GM23338 (cell line): Measurements from ENCODE around the gene LIN7C. TPM values are rescaled to one million over a fixed set of nuclear protein-coding genes. Genes with fewer than 3 reads are reported as not detected.

Source experiments
- ATAC-seq: fragments of 200-7000 bp; cut with Tn5 transposase; 3 replicates; pipeline ENCODE4 v1.9.1; 2020
- DNase-seq: peaks from one replicate; pipeline ENCODE4 v3.0.0-alpha.2; 2015; ENCODE audit warnings: low spot score
- H2AFZ ChIP-seq: fragments of 200-600 bp; sonication (generic); 2 replicates; pipeline ENCODE4 v1.8.0; 2016; ENCODE audit warnings: antibody characterized with exemption, mild to moderate bottlenecking, moderate library complexity
- H3F3A ChIP-seq: fragments of 200-600 bp; sonication (generic); replicated peaks from 2 replicates; pipeline ENCODE4 v1.8.0; 2017; ENCODE audit warnings: antibody characterized with exemption, mixed run types, low read depth
- H3K27ac ChIP-seq: fragments of 200-600 bp; sonication (generic); 2 replicates; pipeline ENCODE4 v1.6.1; 2016; ENCODE audit warnings: low read depth
- H3K27me3 ChIP-seq: fragments of 200-600 bp; sonication (generic); 2 replicates; pipeline ENCODE4 v1.8.0; 2016; ENCODE audit warnings: mild to moderate bottlenecking, mixed run types, moderate library complexity; ENCODE audit not compliant: insufficient read depth
- H3K36me3 ChIP-seq: fragments of 200-600 bp; sonication (generic); 2 replicates; pipeline ENCODE4 v1.8.0; 2016; ENCODE audit warnings: mild to moderate bottlenecking; ENCODE audit not compliant: insufficient read depth
- H3K4me1 ChIP-seq: fragments of 200-600 bp; sonication (generic); 2 replicates; pipeline ENCODE4 v1.8.0; 2016; ENCODE audit warnings: mild to moderate bottlenecking, moderate library complexity; ENCODE audit not compliant: insufficient read depth
- H3K4me2 ChIP-seq: fragments of 200-600 bp; sonication (generic); 2 replicates; pipeline ENCODE4 v1.7.1; 2017; ENCODE audit warnings: mixed run types
- H3K4me3 ChIP-seq: fragments of 200-600 bp; sonication (generic); 2 replicates; pipeline ENCODE4 v1.6.1; 2016; ENCODE audit warnings: mixed run types
- H3K79me2 ChIP-seq: fragments of 200-600 bp; sonication (generic); replicated peaks from 2 replicates; pipeline ENCODE4 v1.8.0; 2017; ENCODE audit warnings: mild to moderate bottlenecking; ENCODE audit not compliant: insufficient read depth
- H3K9me2 ChIP-seq: fragments of 200-600 bp; sonication (generic); 2 replicates; pipeline ENCODE4 v1.8.0; 2017; ENCODE audit not compliant: insufficient read depth
- H4K20me1 ChIP-seq: fragments of 200-600 bp; sonication (generic); replicated peaks from 2 replicates; pipeline ENCODE4 v1.8.0; 2017; ENCODE audit warnings: mild to moderate bottlenecking; ENCODE audit not compliant: insufficient read depth
- H3K27ac Mint-ChIP-seq: 2 replicates; pipeline ENCODE4 v1.8.0; 2020; ENCODE audit warnings: inconsistent platforms, mild to moderate bottlenecking, moderate library complexity, mixed read lengths
- H3K27me3 Mint-ChIP-seq: 3 replicates; pipeline ENCODE4 v1.8.0; 2022; ENCODE audit warnings: low read depth, mild to moderate bottlenecking, moderate library complexity, mixed read lengths, inconsistent platforms; ENCODE audit not compliant: insufficient read depth, poor library complexity
- H3K36me3 Mint-ChIP-seq: 3 replicates; pipeline ENCODE4 v1.8.0; 2021; ENCODE audit warnings: low read depth, mild to moderate bottlenecking, inconsistent platforms, moderate library complexity, mixed read lengths
- H3K4me1 Mint-ChIP-seq: 3 replicates; pipeline ENCODE4 v1.8.0; 2020; ENCODE audit warnings: mild to moderate bottlenecking, inconsistent platforms, mixed read lengths
- H3K4me3 Mint-ChIP-seq: 3 replicates; pipeline ENCODE4 v1.8.0; 2021; ENCODE audit warnings: moderate library complexity, mild to moderate bottlenecking, inconsistent platforms, mixed read lengths
- H3K9me3 Mint-ChIP-seq: 3 replicates; pipeline ENCODE4 v1.8.0; 2020; ENCODE audit warnings: moderate library complexity, mild to moderate bottlenecking, inconsistent platforms, mixed read lengths
- CREB1 ChIP-seq: fragments of 250-450 bp; sonication (Bioruptor Pico); IDR thresholded peaks from 2 replicates; pipeline ENCODE4 v1.5.0; 2020; ENCODE audit warnings: low read depth, mild to moderate bottlenecking, moderate library complexity
- EZH2 ChIP-seq: fragments of 200-600 bp; sonication (generic); IDR thresholded peaks from one replicate; pipeline ENCODE4 v1.8.0; 2017; ENCODE audit warnings: antibody characterized with exemption, mild to moderate bottlenecking, low read depth; ENCODE audit not compliant: unreplicated experiment
- JUNB ChIP-seq: IDR thresholded peaks from one replicate; pipeline ENCODE4 v1.6.1; 2016; ENCODE audit warnings: antibody characterized with exemption; ENCODE audit not compliant: unreplicated experiment
- NANOG ChIP-seq: IDR thresholded peaks from 2 replicates; pipeline ENCODE4 v1.6.1; 2016; ENCODE audit warnings: antibody characterized with exemption, borderline replicate concordance
- POLR2AphosphoS5 ChIP-seq: IDR thresholded peaks from 2 replicates; pipeline ENCODE4 v1.6.1; 2016; ENCODE audit warnings: antibody characterized with exemption, low read depth
- STAT1 ChIP-seq: IDR thresholded peaks from one replicate; pipeline ENCODE4 v1.6.1; 2016; ENCODE audit warnings: antibody characterized with exemption; ENCODE audit not compliant: unreplicated experiment
- ZNF114 ChIP-seq: fragments of 250-450 bp; sonication (Bioruptor Pico); IDR thresholded peaks from 2 replicates; pipeline ENCODE4 v1.5.0; 2020; ENCODE audit warnings: mild to moderate bottlenecking, moderate library complexity
- ZNF331 ChIP-seq: fragments of 250-450 bp; sonication (Bioruptor Pico); IDR thresholded peaks from 2 replicates; pipeline ENCODE4 v1.5.0; 2020; ENCODE audit warnings: low read depth, mild to moderate bottlenecking, moderate library complexity
- polyA plus RNA-seq: library from polyadenylated mRNA; unstranded; fragments of >200 nt; fragmentation: Nextera tagmentation; extraction: Ambion mirVana; gene quantifications from 2 replicates; pipeline ENCODE4 v1.2.1, GENCODE V29; 2016
- total RNA-seq: library from RNA; depleted of rRNA; stranded (reverse); fragments of >200 nt; shearing (Covaris generic); gene quantifications from 2 replicates; pipeline ENCODE4 v1.2.3, GENCODE V29; 2014
- TF ChIP-seq, protein P1 (sequence below), 2 experiments: fragments of 200-600 bp in 1 of 2; sonication (generic) in 1 of 2; conservative IDR thresholded peaks; 2 replicates each; pipeline versions ENCODE4 v1.5.1 to v1.6.1; 2016 to 2017; ENCODE audit warnings: antibody characterized with exemption in 2 of 2, low read depth in 2 of 2, mild to moderate bottlenecking in 2 of 2, moderate library complexity in 1 of 2
- TF ChIP-seq, protein P2 (sequence below): fragments of 250-450 bp; sonication (Bioruptor Pico); IDR thresholded peaks from 2 replicates; pipeline ENCODE4 v1.5.0; 2020; ENCODE audit warnings: mild to moderate bottlenecking, moderate library complexity
- TF ChIP-seq, protein P3 (sequence below): IDR thresholded peaks from one replicate; pipeline ENCODE4 v1.6.1; 2018; ENCODE audit warnings: antibody characterized with exemption; ENCODE audit not compliant: unreplicated experiment
- TF ChIP-seq, protein P4 (sequence below): IDR thresholded peaks from 2 replicates; pipeline ENCODE4 v1.6.1; 2016; ENCODE audit warnings: antibody characterized with exemption

Gene LIN7C
- total and polyA plus RNA-seq, 2 experiments from 2014 or later: 22.5 to 61.0 TPM

DNA sequence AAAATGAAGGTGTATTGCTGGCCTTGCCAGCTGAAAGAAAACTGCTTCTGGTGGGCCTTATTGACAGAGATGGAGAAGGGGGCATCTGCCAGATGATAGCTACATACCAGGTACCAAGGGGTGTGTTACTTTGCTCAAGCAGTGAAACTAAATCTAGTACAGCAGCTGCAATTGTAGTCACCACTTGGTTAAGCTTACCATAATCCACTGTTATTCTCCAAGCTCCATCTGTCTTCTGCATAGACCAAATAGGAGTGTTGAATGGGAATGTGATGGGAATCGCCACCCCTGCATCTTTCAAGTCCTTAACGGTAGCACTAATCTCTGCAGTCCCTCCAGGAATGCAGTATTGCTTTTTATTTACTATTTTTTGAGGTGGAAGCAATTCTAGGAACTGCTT, 45.8 kb upstream of the LIN7C start:
- Histone ChIP-seq H3K36me3 (no peaks in the 10 kb centered on the region), H3K4me1 (no peaks in the 10 kb centered on the region), H3K4me2 (no peak overlapping the region), H3F3A (no peaks in the 10 kb centered on the region), H3K9me2 (peaks cover 46% of the 10 kb centered on the region), H3K27ac (no peak overlapping the region), H3K27me3 (no peaks in the 10 kb centered on the region), H3K79me2 (no peaks in the 10 kb centered on the region), H4K20me1 (no peaks in the 10 kb centered on the region), H3K4me3 (no peak overlapping the region), H2AFZ (no peak overlapping the region)
- H3K9me3 Mint-ChIP-seq: no peaks in the 10 kb centered on the region
- TF ChIP-seq, protein P1, sequence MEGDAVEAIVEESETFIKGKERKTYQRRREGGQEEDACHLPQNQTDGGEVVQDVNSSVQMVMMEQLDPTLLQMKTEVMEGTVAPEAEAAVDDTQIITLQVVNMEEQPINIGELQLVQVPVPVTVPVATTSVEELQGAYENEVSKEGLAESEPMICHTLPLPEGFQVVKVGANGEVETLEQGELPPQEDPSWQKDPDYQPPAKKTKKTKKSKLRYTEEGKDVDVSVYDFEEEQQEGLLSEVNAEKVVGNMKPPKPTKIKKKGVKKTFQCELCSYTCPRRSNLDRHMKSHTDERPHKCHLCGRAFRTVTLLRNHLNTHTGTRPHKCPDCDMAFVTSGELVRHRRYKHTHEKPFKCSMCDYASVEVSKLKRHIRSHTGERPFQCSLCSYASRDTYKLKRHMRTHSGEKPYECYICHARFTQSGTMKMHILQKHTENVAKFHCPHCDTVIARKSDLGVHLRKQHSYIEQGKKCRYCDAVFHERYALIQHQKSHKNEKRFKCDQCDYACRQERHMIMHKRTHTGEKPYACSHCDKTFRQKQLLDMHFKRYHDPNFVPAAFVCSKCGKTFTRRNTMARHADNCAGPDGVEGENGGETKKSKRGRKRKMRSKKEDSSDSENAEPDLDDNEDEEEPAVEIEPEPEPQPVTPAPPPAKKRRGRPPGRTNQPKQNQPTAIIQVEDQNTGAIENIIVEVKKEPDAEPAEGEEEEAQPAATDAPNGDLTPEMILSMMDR (conservative IDR thresholded peaks at IDR 0.05; ENCODE audit: low read depth in 2 of 2): no peak
- TF ChIP-seq EZH2 (no peak), POLR2AphosphoS5 (no peak), JUNB (no peak), ZNF331 (CRISPR knock-in tag) (no peak), NANOG (no peak), STAT1 (no peak), CREB1 (CRISPR knock-in tag) (no peak), ZNF114 (CRISPR knock-in tag) (no peak)
- TF ChIP-seq, protein P2, sequence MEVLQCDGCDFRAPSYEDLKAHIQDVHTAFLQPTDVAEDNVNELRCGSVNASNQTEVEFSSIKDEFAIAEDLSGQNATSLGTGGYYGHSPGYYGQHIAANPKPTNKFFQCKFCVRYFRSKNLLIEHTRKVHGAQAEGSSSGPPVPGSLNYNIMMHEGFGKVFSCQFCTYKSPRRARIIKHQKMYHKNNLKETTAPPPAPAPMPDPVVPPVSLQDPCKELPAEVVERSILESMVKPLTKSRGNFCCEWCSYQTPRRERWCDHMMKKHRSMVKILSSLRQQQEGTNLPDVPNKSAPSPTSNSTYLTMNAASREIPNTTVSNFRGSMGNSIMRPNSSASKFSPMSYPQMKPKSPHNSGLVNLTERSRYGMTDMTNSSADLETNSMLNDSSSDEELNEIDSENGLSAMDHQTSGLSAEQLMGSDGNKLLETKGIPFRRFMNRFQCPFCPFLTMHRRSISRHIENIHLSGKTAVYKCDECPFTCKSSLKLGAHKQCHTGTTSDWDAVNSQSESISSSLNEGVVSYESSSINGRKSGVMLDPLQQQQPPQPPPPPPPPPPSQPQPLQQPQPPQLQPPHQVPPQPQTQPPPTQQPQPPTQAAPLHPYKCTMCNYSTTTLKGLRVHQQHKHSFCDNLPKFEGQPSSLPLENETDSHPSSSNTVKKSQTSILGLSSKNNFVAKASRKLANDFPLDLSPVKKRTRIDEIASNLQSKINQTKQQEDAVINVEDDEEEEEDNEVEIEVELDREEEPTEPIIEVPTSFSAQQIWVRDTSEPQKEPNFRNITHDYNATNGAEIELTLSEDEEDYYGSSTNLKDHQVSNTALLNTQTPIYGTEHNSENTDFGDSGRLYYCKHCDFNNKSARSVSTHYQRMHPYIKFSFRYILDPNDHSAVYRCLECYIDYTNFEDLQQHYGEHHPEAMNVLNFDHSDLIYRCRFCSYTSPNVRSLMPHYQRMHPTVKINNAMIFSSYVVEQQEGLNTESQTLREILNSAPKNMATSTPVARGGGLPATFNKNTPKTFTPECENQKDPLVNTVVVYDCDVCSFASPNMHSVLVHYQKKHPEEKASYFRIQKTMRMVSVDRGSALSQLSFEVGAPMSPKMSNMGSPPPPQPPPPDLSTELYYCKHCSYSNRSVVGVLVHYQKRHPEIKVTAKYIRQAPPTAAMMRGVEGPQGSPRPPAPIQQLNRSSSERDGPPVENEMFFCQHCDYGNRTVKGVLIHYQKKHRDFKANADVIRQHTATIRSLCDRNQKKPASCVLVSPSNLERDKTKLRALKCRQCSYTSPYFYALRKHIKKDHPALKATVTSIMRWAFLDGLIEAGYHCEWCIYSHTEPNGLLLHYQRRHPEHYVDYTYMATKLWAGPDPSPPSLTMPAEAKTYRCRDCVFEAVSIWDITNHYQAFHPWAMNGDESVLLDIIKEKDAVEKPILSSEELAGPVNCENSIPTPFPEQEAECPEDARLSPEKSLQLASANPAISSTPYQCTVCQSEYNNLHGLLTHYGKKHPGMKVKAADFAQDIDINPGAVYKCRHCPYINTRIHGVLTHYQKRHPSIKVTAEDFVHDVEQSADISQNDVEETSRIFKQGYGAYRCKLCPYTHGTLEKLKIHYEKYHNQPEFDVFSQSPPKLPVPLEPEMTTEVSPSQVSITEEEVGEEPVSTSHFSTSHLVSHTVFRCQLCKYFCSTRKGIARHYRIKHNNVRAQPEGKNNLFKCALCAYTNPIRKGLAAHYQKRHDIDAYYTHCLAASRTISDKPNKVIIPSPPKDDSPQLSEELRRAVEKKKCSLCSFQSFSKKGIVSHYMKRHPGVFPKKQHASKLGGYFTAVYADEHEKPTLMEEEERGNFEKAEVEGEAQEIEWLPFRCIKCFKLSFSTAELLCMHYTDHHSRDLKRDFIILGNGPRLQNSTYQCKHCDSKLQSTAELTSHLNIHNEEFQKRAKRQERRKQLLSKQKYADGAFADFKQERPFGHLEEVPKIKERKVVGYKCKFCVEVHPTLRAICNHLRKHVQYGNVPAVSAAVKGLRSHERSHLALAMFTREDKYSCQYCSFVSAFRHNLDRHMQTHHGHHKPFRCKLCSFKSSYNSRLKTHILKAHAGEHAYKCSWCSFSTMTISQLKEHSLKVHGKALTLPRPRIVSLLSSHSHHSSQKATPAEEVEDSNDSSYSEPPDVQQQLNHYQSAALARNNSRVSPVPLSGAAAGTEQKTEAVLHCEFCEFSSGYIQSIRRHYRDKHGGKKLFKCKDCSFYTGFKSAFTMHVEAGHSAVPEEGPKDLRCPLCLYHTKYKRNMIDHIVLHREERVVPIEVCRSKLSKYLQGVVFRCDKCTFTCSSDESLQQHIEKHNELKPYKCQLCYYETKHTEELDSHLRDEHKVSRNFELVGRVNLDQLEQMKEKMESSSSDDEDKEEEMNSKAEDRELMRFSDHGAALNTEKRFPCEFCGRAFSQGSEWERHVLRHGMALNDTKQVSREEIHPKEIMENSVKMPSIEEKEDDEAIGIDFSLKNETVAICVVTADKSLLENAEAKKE: no peak
- TF ChIP-seq, protein P3, sequence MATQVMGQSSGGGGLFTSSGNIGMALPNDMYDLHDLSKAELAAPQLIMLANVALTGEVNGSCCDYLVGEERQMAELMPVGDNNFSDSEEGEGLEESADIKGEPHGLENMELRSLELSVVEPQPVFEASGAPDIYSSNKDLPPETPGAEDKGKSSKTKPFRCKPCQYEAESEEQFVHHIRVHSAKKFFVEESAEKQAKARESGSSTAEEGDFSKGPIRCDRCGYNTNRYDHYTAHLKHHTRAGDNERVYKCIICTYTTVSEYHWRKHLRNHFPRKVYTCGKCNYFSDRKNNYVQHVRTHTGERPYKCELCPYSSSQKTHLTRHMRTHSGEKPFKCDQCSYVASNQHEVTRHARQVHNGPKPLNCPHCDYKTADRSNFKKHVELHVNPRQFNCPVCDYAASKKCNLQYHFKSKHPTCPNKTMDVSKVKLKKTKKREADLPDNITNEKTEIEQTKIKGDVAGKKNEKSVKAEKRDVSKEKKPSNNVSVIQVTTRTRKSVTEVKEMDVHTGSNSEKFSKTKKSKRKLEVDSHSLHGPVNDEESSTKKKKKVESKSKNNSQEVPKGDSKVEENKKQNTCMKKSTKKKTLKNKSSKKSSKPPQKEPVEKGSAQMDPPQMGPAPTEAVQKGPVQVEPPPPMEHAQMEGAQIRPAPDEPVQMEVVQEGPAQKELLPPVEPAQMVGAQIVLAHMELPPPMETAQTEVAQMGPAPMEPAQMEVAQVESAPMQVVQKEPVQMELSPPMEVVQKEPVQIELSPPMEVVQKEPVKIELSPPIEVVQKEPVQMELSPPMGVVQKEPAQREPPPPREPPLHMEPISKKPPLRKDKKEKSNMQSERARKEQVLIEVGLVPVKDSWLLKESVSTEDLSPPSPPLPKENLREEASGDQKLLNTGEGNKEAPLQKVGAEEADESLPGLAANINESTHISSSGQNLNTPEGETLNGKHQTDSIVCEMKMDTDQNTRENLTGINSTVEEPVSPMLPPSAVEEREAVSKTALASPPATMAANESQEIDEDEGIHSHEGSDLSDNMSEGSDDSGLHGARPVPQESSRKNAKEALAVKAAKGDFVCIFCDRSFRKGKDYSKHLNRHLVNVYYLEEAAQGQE: no peak
- TF ChIP-seq, protein P4, sequence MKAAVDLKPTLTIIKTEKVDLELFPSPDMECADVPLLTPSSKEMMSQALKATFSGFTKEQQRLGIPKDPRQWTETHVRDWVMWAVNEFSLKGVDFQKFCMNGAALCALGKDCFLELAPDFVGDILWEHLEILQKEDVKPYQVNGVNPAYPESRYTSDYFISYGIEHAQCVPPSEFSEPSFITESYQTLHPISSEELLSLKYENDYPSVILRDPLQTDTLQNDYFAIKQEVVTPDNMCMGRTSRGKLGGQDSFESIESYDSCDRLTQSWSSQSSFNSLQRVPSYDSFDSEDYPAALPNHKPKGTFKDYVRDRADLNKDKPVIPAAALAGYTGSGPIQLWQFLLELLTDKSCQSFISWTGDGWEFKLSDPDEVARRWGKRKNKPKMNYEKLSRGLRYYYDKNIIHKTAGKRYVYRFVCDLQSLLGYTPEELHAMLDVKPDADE: no peak
- no peak overlapping the region for H3K27ac Mint-ChIP-seq
- H3K4me1 Mint-ChIP-seq: peaks cover 2% of the 10 kb centered on the region; the same call in 1 of the 3 replicates
- H3K4me3 Mint-ChIP-seq: no peak overlapping the region
- DNase-seq (no peak), ATAC-seq (no peak)
- no peaks in the 10 kb centered on the region for H3K36me3 Mint-ChIP-seq
- H3K27me3 Mint-ChIP-seq: no peaks in the 10 kb centered on the region
